HUES6 (cell line): ENCODE results near the gene ZNF548.

ENCODE experiments used
- H3K27ac ChIP-seq: 2 replicates; pipeline ENCODE4 v1.7.0; 2013; ENCODE audit warnings: low read depth, mild to moderate bottlenecking, low read length, inconsistent platforms
- H3K27me3 ChIP-seq: 2 replicates; pipeline ENCODE4 v1.6.1; 2013; ENCODE audit warnings: low read length; ENCODE audit not compliant: control insufficient read depth, insufficient read depth
- H3K36me3 ChIP-seq: 2 replicates; pipeline ENCODE4 v1.6.1; 2013; ENCODE audit warnings: low read length; ENCODE audit not compliant: control insufficient read depth, insufficient read depth
- H3K4me1 ChIP-seq: 2 replicates; pipeline ENCODE4 v1.6.1; 2013; ENCODE audit warnings: low read length; ENCODE audit not compliant: control insufficient read depth, insufficient read depth
- H3K4me3 ChIP-seq: 2 replicates; pipeline ENCODE4 v1.5.1; 2013; ENCODE audit warnings: low read depth, low read length
- H3K9ac ChIP-seq: one replicate; pipeline ENCODE4 v1.6.1; 2013; ENCODE audit warnings: mild to moderate bottlenecking, low read length
- H3K9me3 ChIP-seq: 2 replicates; pipeline ENCODE4 v1.6.1; 2013; ENCODE audit warnings: low read depth, low read length; ENCODE audit not compliant: control insufficient read depth, insufficient read depth

Gene ZNF548

GRCh38 chr19:57438925-57439324 lies 49.3 kb downstream of the ZNF548 start:
- Histone ChIP-seq H3K4me3 (no peak overlapping the region), H3K27ac (no peak overlapping the region), H3K36me3 (peaks cover 34% of the 10 kb centered on the region), H3K9ac (no peak overlapping the region), H3K27me3 (no peaks in the 10 kb centered on the region), H3K9me3 (peaks cover 3% of the 10 kb centered on the region; the same call in 1 of the 2 replicates), H3K4me1 (0 out of 2 replicates have a peak, but pooled peaks cover 7% of the 10 kb centered on the region)

- Histone ChIP-seq H3K9me3 (peaks cover 3% of the 10 kb centered on the region; the same call in 1 of the 2 replicates), H3K9ac (no peak overlapping the region), H3K4me3 (no peak overlapping the region), H3K4me1 (no peaks in the 10 kb centered on the region), H3K36me3 (peaks cover 50% of the 10 kb centered on the region), H3K27me3 (no peaks in the 10 kb centered on the region), H3K27ac (no peak overlapping the region)
These were observed 52.5 kb downstream of the ZNF548 start for GRCh38 chr19:57441979-57442752.

GRCh38 chr19:57443121-57443696 lies 53.6 kb downstream of the ZNF548 start:
- no peak overlapping the region for H3K9ac ChIP-seq
- peaks cover 3% of the 10 kb centered on the region; the same call in 1 of the 2 replicates for H3K9me3 ChIP-seq
- no peaks in the 10 kb centered on the region for H3K27me3 ChIP-seq
- H3K36me3 ChIP-seq: peaks cover 44% of the 10 kb centered on the region
- no peak overlapping the region for H3K4me3 ChIP-seq
- no peaks in the 10 kb centered on the region for H3K4me1 ChIP-seq
- no peak overlapping the region for H3K27ac ChIP-seq

GRCh38 chr19:57452307-57452706 lies 62.7 kb downstream of the ZNF548 start:
- Histone ChIP-seq H3K9me3 (peaks cover 8% of the 10 kb centered on the region; the same call in 1 of the 2 replicates), H3K27me3 (no peaks in the 10 kb centered on the region), H3K4me1 (no peaks in the 10 kb centered on the region), H3K9ac (no peak overlapping the region), H3K36me3 (no peaks in the 10 kb centered on the region; the same call in 1 of the 2 replicates), H3K4me3 (no peak overlapping the region), H3K27ac (no peak overlapping the region)
